GM18861 (cell line): Measurements from ENCODE around the gene FGF12.
A peak's percentile ranks its signal among the peaks of the same experiment; 100 is the strongest.

Experiments used
- ATAC-seq: cut with Tn5 transposase; IDR thresholded peaks from one replicate; pipeline ENCODE4 v1.9.1; 2021; ENCODE audit not compliant: unreplicated experiment

Gene FGF12

GRCh38 chr3:192417559-192418055 is 309.7 kb downstream of the FGF12 start:
- ATAC-seq, result no peak

GRCh38 chr3:192417017-192417416 is 310.3 kb downstream of the FGF12 start:
- ATAC-seq, result no peak

- ATAC-seq, result no peak
Measured at GRCh38 chr3:192413461-192413860, 313.9 kb downstream of the FGF12 start.

GRCh38 chr3:192410684-192410960 is 316.7 kb downstream of the FGF12 start:
- no peak for ATAC-seq

GRCh38 chr3:192409838-192410683 is 317.3 kb downstream of the FGF12 start:
- ATAC-seq, result peak; percentile 7

GRCh38 chr3:192409201-192409837 is 318.0 kb downstream of the FGF12 start:
- peak; percentile 47 for ATAC-seq

- no peak for ATAC-seq
Measured at GRCh38 chr3:192408647-192409200, 318.6 kb downstream of the FGF12 start.

GRCh38 chr3:192408007-192408646 is 319.2 kb downstream of the FGF12 start:
- ATAC-seq, result no peak

- no peak for ATAC-seq
Measured at GRCh38 chr3:192399767-192400166, 327.6 kb downstream of the FGF12 start.

- no peak for ATAC-seq
Measured at GRCh38 chr3:192397012-192397411, 330.3 kb downstream of the FGF12 start.

GRCh38 chr3:192395506-192395905 is 331.8 kb downstream of the FGF12 start:
- ATAC-seq, result no peak

- no peak for ATAC-seq
Measured at GRCh38 chr3:192392986-192393385, 334.4 kb downstream of the FGF12 start.

GRCh38 chr3:192382861-192383260 is 344.5 kb downstream of the FGF12 start:
- ATAC-seq, result no peak

- ATAC-seq, result no peak
Measured at GRCh38 chr3:192373586-192373985, 353.8 kb downstream of the FGF12 start.

- ATAC-seq, result no peak
Measured at GRCh38 chr3:192373032-192373431, 354.3 kb downstream of the FGF12 start.

- ATAC-seq, result no peak
Measured at GRCh38 chr3:192372616-192373015, 354.7 kb downstream of the FGF12 start.

- no peak for ATAC-seq
Measured at GRCh38 chr3:192371870-192372400, 355.4 kb downstream of the FGF12 start.

- ATAC-seq, result no peak
Measured at GRCh38 chr3:192367616-192368015, 359.7 kb downstream of the FGF12 start.

GRCh38 chr3:192366916-192367315 is 360.4 kb downstream of the FGF12 start:
- no peak for ATAC-seq

- no peak for ATAC-seq
Measured at GRCh38 chr3:192365571-192365970, 361.8 kb downstream of the FGF12 start.

- no peak for ATAC-seq
Measured at GRCh38 chr3:192364316-192364715, 363.0 kb downstream of the FGF12 start.
